Measurements from ENCODE around the gene RORB.

DNA sequence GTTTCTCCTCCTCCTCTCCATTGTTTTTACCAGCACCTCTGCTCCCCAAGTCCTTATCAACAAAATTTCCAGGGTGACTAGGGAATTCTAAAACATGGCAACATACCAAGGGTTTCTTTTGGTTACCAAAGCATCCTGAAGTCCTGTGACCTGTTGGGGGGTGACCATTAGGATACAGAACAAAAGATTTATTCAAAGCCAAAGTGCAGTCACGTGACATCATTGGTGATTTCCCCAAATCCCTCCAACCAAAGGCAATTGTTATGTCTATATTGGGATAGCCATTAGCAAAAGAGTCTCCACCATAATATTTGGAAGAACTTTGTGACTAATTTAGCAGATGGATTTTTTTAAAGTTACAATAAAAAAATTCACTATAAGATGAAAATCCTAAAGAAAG lies 222.2 kb downstream of the RORB start:
- TF ChIP-seq RXRA (IDR thresholded peaks at IDR 0.05) (no peak), TAF1 (conservative IDR thresholded peaks at IDR 0.05) (no peak), FOXA1 (IDR thresholded peaks at IDR 0.05) (no peak), RAD21 (IDR thresholded peaks at IDR 0.05) (no peak), JUND (IDR thresholded peaks at IDR 0.05) (no peak)
- TF ChIP-seq, protein P1, sequence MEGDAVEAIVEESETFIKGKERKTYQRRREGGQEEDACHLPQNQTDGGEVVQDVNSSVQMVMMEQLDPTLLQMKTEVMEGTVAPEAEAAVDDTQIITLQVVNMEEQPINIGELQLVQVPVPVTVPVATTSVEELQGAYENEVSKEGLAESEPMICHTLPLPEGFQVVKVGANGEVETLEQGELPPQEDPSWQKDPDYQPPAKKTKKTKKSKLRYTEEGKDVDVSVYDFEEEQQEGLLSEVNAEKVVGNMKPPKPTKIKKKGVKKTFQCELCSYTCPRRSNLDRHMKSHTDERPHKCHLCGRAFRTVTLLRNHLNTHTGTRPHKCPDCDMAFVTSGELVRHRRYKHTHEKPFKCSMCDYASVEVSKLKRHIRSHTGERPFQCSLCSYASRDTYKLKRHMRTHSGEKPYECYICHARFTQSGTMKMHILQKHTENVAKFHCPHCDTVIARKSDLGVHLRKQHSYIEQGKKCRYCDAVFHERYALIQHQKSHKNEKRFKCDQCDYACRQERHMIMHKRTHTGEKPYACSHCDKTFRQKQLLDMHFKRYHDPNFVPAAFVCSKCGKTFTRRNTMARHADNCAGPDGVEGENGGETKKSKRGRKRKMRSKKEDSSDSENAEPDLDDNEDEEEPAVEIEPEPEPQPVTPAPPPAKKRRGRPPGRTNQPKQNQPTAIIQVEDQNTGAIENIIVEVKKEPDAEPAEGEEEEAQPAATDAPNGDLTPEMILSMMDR (IDR thresholded peaks at IDR 0.05; ENCODE audit: low read depth, low read length, missing input control), result no peak
- TF ChIP-seq, protein P2, sequence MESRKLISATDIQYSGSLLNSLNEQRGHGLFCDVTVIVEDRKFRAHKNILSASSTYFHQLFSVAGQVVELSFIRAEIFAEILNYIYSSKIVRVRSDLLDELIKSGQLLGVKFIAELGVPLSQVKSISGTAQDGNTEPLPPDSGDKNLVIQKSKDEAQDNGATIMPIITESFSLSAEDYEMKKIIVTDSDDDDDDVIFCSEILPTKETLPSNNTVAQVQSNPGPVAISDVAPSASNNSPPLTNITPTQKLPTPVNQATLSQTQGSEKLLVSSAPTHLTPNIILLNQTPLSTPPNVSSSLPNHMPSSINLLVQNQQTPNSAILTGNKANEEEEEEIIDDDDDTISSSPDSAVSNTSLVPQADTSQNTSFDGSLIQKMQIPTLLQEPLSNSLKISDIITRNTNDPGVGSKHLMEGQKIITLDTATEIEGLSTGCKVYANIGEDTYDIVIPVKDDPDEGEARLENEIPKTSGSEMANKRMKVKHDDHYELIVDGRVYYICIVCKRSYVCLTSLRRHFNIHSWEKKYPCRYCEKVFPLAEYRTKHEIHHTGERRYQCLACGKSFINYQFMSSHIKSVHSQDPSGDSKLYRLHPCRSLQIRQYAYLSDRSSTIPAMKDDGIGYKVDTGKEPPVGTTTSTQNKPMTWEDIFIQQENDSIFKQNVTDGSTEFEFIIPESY (IDR thresholded peaks at IDR 0.05), result no peak
- TF ChIP-seq, protein P3, sequence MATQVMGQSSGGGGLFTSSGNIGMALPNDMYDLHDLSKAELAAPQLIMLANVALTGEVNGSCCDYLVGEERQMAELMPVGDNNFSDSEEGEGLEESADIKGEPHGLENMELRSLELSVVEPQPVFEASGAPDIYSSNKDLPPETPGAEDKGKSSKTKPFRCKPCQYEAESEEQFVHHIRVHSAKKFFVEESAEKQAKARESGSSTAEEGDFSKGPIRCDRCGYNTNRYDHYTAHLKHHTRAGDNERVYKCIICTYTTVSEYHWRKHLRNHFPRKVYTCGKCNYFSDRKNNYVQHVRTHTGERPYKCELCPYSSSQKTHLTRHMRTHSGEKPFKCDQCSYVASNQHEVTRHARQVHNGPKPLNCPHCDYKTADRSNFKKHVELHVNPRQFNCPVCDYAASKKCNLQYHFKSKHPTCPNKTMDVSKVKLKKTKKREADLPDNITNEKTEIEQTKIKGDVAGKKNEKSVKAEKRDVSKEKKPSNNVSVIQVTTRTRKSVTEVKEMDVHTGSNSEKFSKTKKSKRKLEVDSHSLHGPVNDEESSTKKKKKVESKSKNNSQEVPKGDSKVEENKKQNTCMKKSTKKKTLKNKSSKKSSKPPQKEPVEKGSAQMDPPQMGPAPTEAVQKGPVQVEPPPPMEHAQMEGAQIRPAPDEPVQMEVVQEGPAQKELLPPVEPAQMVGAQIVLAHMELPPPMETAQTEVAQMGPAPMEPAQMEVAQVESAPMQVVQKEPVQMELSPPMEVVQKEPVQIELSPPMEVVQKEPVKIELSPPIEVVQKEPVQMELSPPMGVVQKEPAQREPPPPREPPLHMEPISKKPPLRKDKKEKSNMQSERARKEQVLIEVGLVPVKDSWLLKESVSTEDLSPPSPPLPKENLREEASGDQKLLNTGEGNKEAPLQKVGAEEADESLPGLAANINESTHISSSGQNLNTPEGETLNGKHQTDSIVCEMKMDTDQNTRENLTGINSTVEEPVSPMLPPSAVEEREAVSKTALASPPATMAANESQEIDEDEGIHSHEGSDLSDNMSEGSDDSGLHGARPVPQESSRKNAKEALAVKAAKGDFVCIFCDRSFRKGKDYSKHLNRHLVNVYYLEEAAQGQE (IDR thresholded peaks at IDR 0.05), result no peak

Data from liver (tissue), 3 donors.